GM21737 (cell line): ENCODE data around the gene RASL10A.
"Not testable (repeated sequence)": the region's sequence is repeated elsewhere in the genome, so short reads cannot be mapped to it uniquely, and the experiment has no call there.

Experiments used
- ATAC-seq: cut with Tn5 transposase; IDR thresholded peaks from one replicate; pipeline ENCODE4 v1.9.1; 2021; ENCODE audit warnings: mild to moderate bottlenecking, moderate library complexity; ENCODE audit not compliant: unreplicated experiment

Gene RASL10A

GRCh38 chr22:29315286-29316140 is at the start of gene RASL10A:
Gene RASL10A (minus strand): TSS chr22:29315697. CDS start chr22:29315246, 451 bp downstream.
- ATAC-seq = no peak

- no peak for ATAC-seq
These were observed 44.0 kb upstream of the RASL10A start for GRCh38 chr22:29359469-29359868.

GRCh38 chr22:29357193-29357890 is 41.8 kb upstream of the RASL10A start:
- not testable (repeated sequence) for ATAC-seq

GRCh38 chr22:29353860-29354259 is 38.4 kb upstream of the RASL10A start:
- no peak for ATAC-seq

GRCh38 chr22:29353286-29353685 is 37.8 kb upstream of the RASL10A start:
- no peak for ATAC-seq

- ATAC-seq = no peak
These were observed 37.3 kb upstream of the RASL10A start for GRCh38 chr22:29352778-29353177.

GRCh38 chr22:29351891-29352290 is 36.4 kb upstream of the RASL10A start:
- ATAC-seq = no peak

- ATAC-seq = no peak
These were observed 35.5 kb upstream of the RASL10A start for GRCh38 chr22:29351042-29351441.

GRCh38 chr22:29348956-29349355 is 33.5 kb upstream of the RASL10A start:
- no peak for ATAC-seq

- ATAC-seq = no peak
These were observed 32.5 kb upstream of the RASL10A start for GRCh38 chr22:29348041-29348440.

- ATAC-seq = no peak
These were observed 31.2 kb upstream of the RASL10A start for GRCh38 chr22:29346659-29347058.

- no peak for ATAC-seq
These were observed 30.4 kb upstream of the RASL10A start for GRCh38 chr22:29345932-29346331.

GRCh38 chr22:29344889-29345288 is 29.4 kb upstream of the RASL10A start:
- not testable (repeated sequence) for ATAC-seq

GRCh38 chr22:29344137-29344536 is 28.6 kb upstream of the RASL10A start:
- no peak for ATAC-seq

GRCh38 chr22:29343313-29343805 is 27.9 kb upstream of the RASL10A start:
- no peak for ATAC-seq

GRCh38 chr22:29342577-29343312 is 27.2 kb upstream of the RASL10A start:
- ATAC-seq = no peak

- no peak for ATAC-seq
These were observed 26.7 kb upstream of the RASL10A start for GRCh38 chr22:29342177-29342576.

- no peak for ATAC-seq
These were observed 26.3 kb upstream of the RASL10A start for GRCh38 chr22:29341849-29342127.

- ATAC-seq = no peak
These were observed 25.8 kb upstream of the RASL10A start for GRCh38 chr22:29341056-29341848.

GRCh38 chr22:29340566-29340965 is 25.1 kb upstream of the RASL10A start:
- no peak for ATAC-seq
